PFSK-1 (cell line): Measurements from ENCODE around the gene SIAE.

Source experiments
- FOXP2 ChIP-seq: optimal IDR thresholded peaks from 2 replicates; pipeline ENCODE3; 2011; ENCODE audit warnings: borderline replicate concordance, control low read depth, inconsistent platforms; ENCODE audit not compliant: insufficient read depth; ENCODE audit errors: extremely low read length, extremely low read depth
- POLR2AphosphoS5 ChIP-seq: IDR thresholded peaks from 2 replicates; pipeline ENCODE4 v1.6.1; 2012; ENCODE audit warnings: low read depth, mild to moderate bottlenecking, control low read depth, low read length, moderate library complexity
- SIN3A ChIP-seq: IDR thresholded peaks from 2 replicates; pipeline ENCODE4 v1.6.1; 2012; ENCODE audit warnings: mild to moderate bottlenecking, low read length, moderate library complexity, borderline replicate concordance; ENCODE audit not compliant: insufficient read depth
- TAF1 ChIP-seq: IDR thresholded peaks from 2 replicates; pipeline ENCODE4 v1.6.1; 2012; ENCODE audit warnings: low read length, control low read depth, borderline replicate concordance; ENCODE audit not compliant: insufficient read depth
- TF ChIP-seq, protein P1 (sequence below), 2 experiments: IDR thresholded peaks; 2 replicates each; pipeline versions ENCODE4 v1.6.1 to v1.8.0; 2011 to 2012; ENCODE audit warnings: low read depth in 2 of 2, low read length in 2 of 2, control low read depth in 1 of 2, inconsistent platforms in 1 of 2, mild to moderate bottlenecking in 1 of 2, moderate library complexity in 1 of 2; ENCODE audit not compliant: insufficient read depth in 1 of 2

DNA sequence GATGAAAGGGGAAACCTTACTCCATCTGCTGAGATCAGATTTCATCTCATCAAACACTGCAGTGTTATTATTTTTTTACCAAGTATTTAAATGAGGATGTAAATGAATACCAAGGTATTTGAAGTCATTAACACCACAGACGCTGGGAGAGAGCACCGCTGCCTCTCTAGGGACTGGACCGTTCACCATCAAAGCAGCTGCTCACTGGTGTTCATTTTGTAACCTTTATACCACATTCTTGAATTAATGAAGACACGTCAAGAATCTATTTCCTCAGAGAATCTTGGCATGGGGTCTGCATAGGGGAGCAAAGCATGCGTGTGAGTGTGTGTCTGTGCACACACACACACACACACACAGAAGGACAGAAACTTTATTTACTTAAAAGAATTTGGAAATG, 15.6 kb downstream of the SIAE start:
- TF ChIP-seq TAF1 (no peak), POLR2AphosphoS5 (no peak), SIN3A (no peak), FOXP2 (no peak)
- TF ChIP-seq, protein P1, sequence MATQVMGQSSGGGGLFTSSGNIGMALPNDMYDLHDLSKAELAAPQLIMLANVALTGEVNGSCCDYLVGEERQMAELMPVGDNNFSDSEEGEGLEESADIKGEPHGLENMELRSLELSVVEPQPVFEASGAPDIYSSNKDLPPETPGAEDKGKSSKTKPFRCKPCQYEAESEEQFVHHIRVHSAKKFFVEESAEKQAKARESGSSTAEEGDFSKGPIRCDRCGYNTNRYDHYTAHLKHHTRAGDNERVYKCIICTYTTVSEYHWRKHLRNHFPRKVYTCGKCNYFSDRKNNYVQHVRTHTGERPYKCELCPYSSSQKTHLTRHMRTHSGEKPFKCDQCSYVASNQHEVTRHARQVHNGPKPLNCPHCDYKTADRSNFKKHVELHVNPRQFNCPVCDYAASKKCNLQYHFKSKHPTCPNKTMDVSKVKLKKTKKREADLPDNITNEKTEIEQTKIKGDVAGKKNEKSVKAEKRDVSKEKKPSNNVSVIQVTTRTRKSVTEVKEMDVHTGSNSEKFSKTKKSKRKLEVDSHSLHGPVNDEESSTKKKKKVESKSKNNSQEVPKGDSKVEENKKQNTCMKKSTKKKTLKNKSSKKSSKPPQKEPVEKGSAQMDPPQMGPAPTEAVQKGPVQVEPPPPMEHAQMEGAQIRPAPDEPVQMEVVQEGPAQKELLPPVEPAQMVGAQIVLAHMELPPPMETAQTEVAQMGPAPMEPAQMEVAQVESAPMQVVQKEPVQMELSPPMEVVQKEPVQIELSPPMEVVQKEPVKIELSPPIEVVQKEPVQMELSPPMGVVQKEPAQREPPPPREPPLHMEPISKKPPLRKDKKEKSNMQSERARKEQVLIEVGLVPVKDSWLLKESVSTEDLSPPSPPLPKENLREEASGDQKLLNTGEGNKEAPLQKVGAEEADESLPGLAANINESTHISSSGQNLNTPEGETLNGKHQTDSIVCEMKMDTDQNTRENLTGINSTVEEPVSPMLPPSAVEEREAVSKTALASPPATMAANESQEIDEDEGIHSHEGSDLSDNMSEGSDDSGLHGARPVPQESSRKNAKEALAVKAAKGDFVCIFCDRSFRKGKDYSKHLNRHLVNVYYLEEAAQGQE (IDR thresholded peaks at IDR 0.05; ENCODE audit: insufficient read depth in 1 of 2, low read depth in 2 of 2, low read length in 2 of 2): no peak
